Measurements from ENCODE around the gene PADI6.

Gene PADI6

GRCh38 chr1:17369466-17369865, 2.5 kb upstream of the PADI6 start:
- H2AFZ ChIP-seq (ENCODE audit: insufficient read depth, low read length, poor library complexity): no peak overlapping the region
- H4K91ac ChIP-seq (ENCODE audit: low read depth, low read length): no peak overlapping the region
- no peak overlapping the region for H3K4ac ChIP-seq (ENCODE audit: low read depth, low read length)
- H3K79me1 ChIP-seq (ENCODE audit: low read length): no peaks in the 10 kb centered on the region
- H4K12ac ChIP-seq (ENCODE audit: low read depth, low read length): no peak overlapping the region
- no peak overlapping the region for H2BK12ac ChIP-seq (ENCODE audit: low read length)
- H3K79me2 ChIP-seq (ENCODE audit: control insufficient read depth, insufficient read depth, low read length, poor library complexity): no peaks in the 10 kb centered on the region
- no peak overlapping the region for H2AK5ac ChIP-seq (ENCODE audit: low read length)
- no peaks in the 10 kb centered on the region for H3K9me3 ChIP-seq (ENCODE audit: insufficient read depth, low read depth, low read length)
- no peaks in the 10 kb centered on the region for H3K36me3 ChIP-seq (ENCODE audit: control insufficient read depth in 1 of 2, insufficient read depth in 2 of 2, low read length in 2 of 2)
- DNase-seq: no peak
- no peak overlapping the region for H3K4me2 ChIP-seq (ENCODE audit: low read length)
- H3K4me1 ChIP-seq (ENCODE audit: control insufficient read depth in 1 of 2, insufficient read depth in 2 of 2, low read length in 2 of 2): peaks cover 3% of the 10 kb centered on the region in 2 experiments
- H4K8ac ChIP-seq (ENCODE audit: low read depth, low read length): no peak overlapping the region
- H3K14ac ChIP-seq (ENCODE audit: low read length): no peak overlapping the region
- H2BK5ac ChIP-seq (ENCODE audit: low read depth, low read length, poor library complexity): no peak overlapping the region
- no peak overlapping the region for H3K18ac ChIP-seq (ENCODE audit: low read length)
- H3K4me3 ChIP-seq (ENCODE audit: low read depth, low read length): no peak overlapping the region
- no peak overlapping the region for H3K23ac ChIP-seq (ENCODE audit: low read length)
- H3K9ac ChIP-seq (ENCODE audit: low read length): no peak overlapping the region
- no peak overlapping the region for H2BK120ac ChIP-seq (ENCODE audit: insufficient read depth, low read length, poor library complexity)
- no CpG with 5 or more reads among the region's 9 CpGs for WGBS (ENCODE audit: extremely low coverage, insufficient coverage, insufficient read length)
- no peak overlapping the region for H3K27ac ChIP-seq (ENCODE audit: low read depth, low read length)
- no peaks in the 10 kb centered on the region for H3K27me3 ChIP-seq (ENCODE audit: insufficient read depth, low read length)

GRCh38 chr1:17370618-17371017, 1.4 kb upstream of the PADI6 start:
- no peaks in the 10 kb centered on the region for H3K79me1 ChIP-seq (ENCODE audit: low read length)
- H3K18ac ChIP-seq (ENCODE audit: low read length): no peak overlapping the region
- no peak overlapping the region for H3K23ac ChIP-seq (ENCODE audit: low read length)
- peaks cover 3% of the 10 kb centered on the region in 2 experiments for H3K4me1 ChIP-seq (ENCODE audit: control insufficient read depth in 1 of 2, insufficient read depth in 2 of 2, low read length in 2 of 2)
- H3K14ac ChIP-seq (ENCODE audit: low read length): no peak overlapping the region
- H3K4me2 ChIP-seq (ENCODE audit: low read length): no peak overlapping the region
- no peak overlapping the region for H3K4ac ChIP-seq (ENCODE audit: low read depth, low read length)
- no peak overlapping the region for H2BK12ac ChIP-seq (ENCODE audit: low read length)
- H4K8ac ChIP-seq (ENCODE audit: low read depth, low read length): no peak overlapping the region
- no peak overlapping the region for H4K91ac ChIP-seq (ENCODE audit: low read depth, low read length)
- H3K36me3 ChIP-seq (ENCODE audit: control insufficient read depth in 1 of 2, insufficient read depth in 2 of 2, low read length in 2 of 2): no peaks in the 10 kb centered on the region
- no CpG with 5 or more reads among the region's 2 CpGs for WGBS (ENCODE audit: extremely low coverage, insufficient coverage, insufficient read length)
- H3K27ac ChIP-seq (ENCODE audit: low read depth, low read length): no peak overlapping the region
- no peaks in the 10 kb centered on the region for H3K27me3 ChIP-seq (ENCODE audit: insufficient read depth, low read length)
- no peak overlapping the region for H3K4me3 ChIP-seq (ENCODE audit: low read depth, low read length)
- no peak overlapping the region for H4K12ac ChIP-seq (ENCODE audit: low read depth, low read length)
- no peak overlapping the region for H2AFZ ChIP-seq (ENCODE audit: insufficient read depth, low read length, poor library complexity)
- H2BK5ac ChIP-seq (ENCODE audit: low read depth, low read length, poor library complexity): no peak overlapping the region
- H2BK120ac ChIP-seq (ENCODE audit: insufficient read depth, low read length, poor library complexity): no peak overlapping the region
- no peak overlapping the region for H3K9ac ChIP-seq (ENCODE audit: low read length)
- H2AK5ac ChIP-seq (ENCODE audit: low read length): no peak overlapping the region
- H3K9me3 ChIP-seq (ENCODE audit: insufficient read depth, low read depth, low read length): peaks cover 3% of the 10 kb centered on the region
- H3K79me2 ChIP-seq (ENCODE audit: control insufficient read depth, insufficient read depth, low read length, poor library complexity): no peaks in the 10 kb centered on the region
- DNase-seq: peak in 1 of 2 donors; percentile 32

GRCh38 chr1:17372955-17373354, 959 bp downstream of the PADI6 start:
- Histone ChIP-seq H2BK120ac (ENCODE audit: insufficient read depth, low read length, poor library complexity) (no peak overlapping the region), H3K79me1 (ENCODE audit: low read length) (no peaks in the 10 kb centered on the region)
- WGBS (ENCODE audit: extremely low coverage, insufficient coverage, insufficient read length): no CpG with 5 or more reads among the region's 18 CpGs

GRCh38 chr1:17375651-17376050, 3.7 kb downstream of the PADI6 start:
- Histone ChIP-seq H3K14ac (ENCODE audit: low read length) (no peak overlapping the region), H2AK5ac (ENCODE audit: low read length) (no peak overlapping the region), H2BK120ac (ENCODE audit: insufficient read depth, low read length, poor library complexity) (no peak overlapping the region), H2AFZ (ENCODE audit: insufficient read depth, low read length, poor library complexity) (no peak overlapping the region), H3K18ac (ENCODE audit: low read length) (no peak overlapping the region), H3K79me2 (ENCODE audit: control insufficient read depth, insufficient read depth, low read length, poor library complexity) (no peaks in the 10 kb centered on the region), H3K23ac (ENCODE audit: low read length) (no peak overlapping the region), H3K27me3 (ENCODE audit: insufficient read depth, low read length) (no peaks in the 10 kb centered on the region), H4K12ac (ENCODE audit: low read depth, low read length) (no peak overlapping the region), H3K4me3 (ENCODE audit: low read depth, low read length) (no peak overlapping the region), H3K9ac (ENCODE audit: low read length) (no peak overlapping the region), H3K4me1 (ENCODE audit: control insufficient read depth in 1 of 2, insufficient read depth in 2 of 2, low read length in 2 of 2) (peaks cover 0 to 4% of the 10 kb centered on the region in 2 experiments), H3K4ac (ENCODE audit: low read depth, low read length) (no peak overlapping the region), H4K91ac (ENCODE audit: low read depth, low read length) (no peak overlapping the region), H2BK12ac (ENCODE audit: low read length) (no peak overlapping the region), H2BK5ac (ENCODE audit: low read depth, low read length, poor library complexity) (no peak overlapping the region), H3K9me3 (ENCODE audit: insufficient read depth, low read depth, low read length) (peaks cover 3% of the 10 kb centered on the region), H3K79me1 (ENCODE audit: low read length) (no peaks in the 10 kb centered on the region), H3K27ac (ENCODE audit: low read depth, low read length) (no peak overlapping the region), H3K4me2 (ENCODE audit: low read length) (no peak overlapping the region), H4K8ac (ENCODE audit: low read depth, low read length) (no peak overlapping the region), H3K36me3 (ENCODE audit: control insufficient read depth in 1 of 2, insufficient read depth in 2 of 2, low read length in 2 of 2) (no peaks in the 10 kb centered on the region)
- DNase-seq: no peak
- WGBS (ENCODE audit: extremely low coverage, insufficient coverage, insufficient read length): no CpG with 5 or more reads among the region's 10 CpGs

More at GRCh38 chr1:17372955-17373354, 959 bp downstream of the PADI6 start:
- Histone ChIP-seq H2AK5ac (ENCODE audit: low read length) (no peak overlapping the region), H2BK12ac (ENCODE audit: low read length) (no peak overlapping the region), H3K9me3 (ENCODE audit: insufficient read depth, low read depth, low read length) (peaks cover 3% of the 10 kb centered on the region), H4K91ac (ENCODE audit: low read depth, low read length) (no peak overlapping the region), H3K79me2 (ENCODE audit: control insufficient read depth, insufficient read depth, low read length, poor library complexity) (no peaks in the 10 kb centered on the region), H3K18ac (ENCODE audit: low read length) (no peak overlapping the region), H2AFZ (ENCODE audit: insufficient read depth, low read length, poor library complexity) (no peak overlapping the region), H3K4me1 (ENCODE audit: control insufficient read depth in 1 of 2, insufficient read depth in 2 of 2, low read length in 2 of 2) (peaks cover 3 to 6% of the 10 kb centered on the region in 2 experiments), H2BK5ac (ENCODE audit: low read depth, low read length, poor library complexity) (no peak overlapping the region), H3K36me3 (ENCODE audit: control insufficient read depth in 1 of 2, insufficient read depth in 2 of 2, low read length in 2 of 2) (no peaks in the 10 kb centered on the region), H3K4me2 (ENCODE audit: low read length) (no peak overlapping the region), H3K14ac (ENCODE audit: low read length) (no peak overlapping the region), H3K9ac (ENCODE audit: low read length) (no peak overlapping the region), H4K8ac (ENCODE audit: low read depth, low read length) (no peak overlapping the region), H3K4ac (ENCODE audit: low read depth, low read length) (no peak overlapping the region), H3K27ac (ENCODE audit: low read depth, low read length) (no peak overlapping the region), H3K23ac (ENCODE audit: low read length) (no peak overlapping the region), H3K27me3 (ENCODE audit: insufficient read depth, low read length) (no peaks in the 10 kb centered on the region), H3K4me3 (ENCODE audit: low read depth, low read length) (no peak overlapping the region), H4K12ac (ENCODE audit: low read depth, low read length) (no peak overlapping the region)
- no peak for DNase-seq

All from trophoblast cell (in vitro differentiated cells and primary cell).